Transverse colon (tissue), 4 donors: Measurements from ENCODE around the gene PLPPR3. TPM values are rescaled to one million over a fixed set of nuclear protein-coding genes. Genes with fewer than 3 reads are reported as not detected.

Experiments
- DNase-seq: peaks from one replicate; pipeline ENCODE4 v3.0.0-alpha.2; 2019
- H3K27ac ChIP-seq, 4 donors: fragments of 200-600 bp; sonication (generic); 2 replicates each; pipeline ENCODE4 v1.5.1; 2016 to 2018; ENCODE audit warnings: inconsistent platforms in 4 of 4
- H3K27me3 ChIP-seq: fragments of 200-600 bp; sonication (generic); 2 replicates; pipeline ENCODE4 v1.5.1; 2017; ENCODE audit warnings: inconsistent platforms
- H3K36me3 ChIP-seq, 4 donors: fragments of 200-600 bp; sonication (generic); 2 replicates each; pipeline ENCODE4 v1.5.1; 2017 to 2019; ENCODE audit warnings: inconsistent platforms in 4 of 4
- H3K4me1 ChIP-seq, 4 donors: fragments of 200-600 bp; sonication (generic); 2 replicates each; pipeline ENCODE4 v1.5.1; 2017 to 2020; ENCODE audit warnings: inconsistent platforms in 4 of 4
- H3K4me3 ChIP-seq, 4 donors: fragments of 200-600 bp; sonication (generic); 1 replicate in 1 of 4; 2 replicates in 3 of 4; pipeline versions ENCODE4 v1.5.1 to v1.6.1; 2017 to 2019; ENCODE audit warnings: inconsistent platforms in 4 of 4
- H3K9me3 ChIP-seq, 2 donors: fragments of 200-600 bp; sonication (generic); 2 replicates each; pipeline ENCODE4 v1.5.1; 2017 to 2019; ENCODE audit warnings: inconsistent platforms in 2 of 2
- CTCF ChIP-seq, 5 experiments: fragments of 200-600 bp in 3 of 5; fragments of 450-650 bp in 2 of 5; sonication (generic) in 3 of 5; IDR thresholded peaks; 1 replicate in 2 of 5; 2 replicates in 3 of 5; pipeline ENCODE4 v1.5.1; 2016 to 2017; ENCODE audit warnings: antibody characterized with exemption in 5 of 5, inconsistent platforms in 3 of 5, mild to moderate bottlenecking in 2 of 5, moderate library complexity in 1 of 5
- EP300 ChIP-seq: sonication (generic); formaldehyde crosslinking; IDR thresholded peaks from one replicate; pipeline ENCODE4 v1.6.1; 2017; ENCODE audit warnings: antibody characterized with exemption, low read depth
- POLR2A ChIP-seq: fragments of 450-650 bp; IDR thresholded peaks from one replicate; pipeline ENCODE4 v1.6.1; 2016; ENCODE audit warnings: antibody characterized with exemption, mild to moderate bottlenecking, moderate library complexity
- POLR2AphosphoS5 ChIP-seq, 3 donors: sonication (generic); formaldehyde crosslinking; IDR thresholded peaks; one replicate each; pipeline ENCODE4 v1.6.1; 2016; ENCODE audit warnings: antibody characterized with exemption in 3 of 3
- WGBS, 2 donors: methylation state at CpG; one replicate each; pipeline ENCODE4 v1.1.5; 2018; ENCODE audit warnings: low coverage in 1 of 2; 5-methylcytosine and 5-hydroxymethylcytosine counted together
- in situ Hi-C, 4 donors: fragments of 200-750 bp; cut with MboI; loops; one replicate each; pipeline versions ENCODE4 v1.15.0 to v1.15.1; 2017; ENCODE audit warnings: low sequenced_read_pairs in 3 of 4, low pct_ligation_motif_present in 1 of 4, low pct_unique_long_range_greater_than_20kb in 1 of 4
- intact Hi-C: fragments of 100-400 bp; cut with DNase I; formaldehyde crosslinking; loops from one replicate; pipeline ENCODE4 v1.15.1; 2023; ENCODE audit warnings: low total_unique reads
- total RNA-seq, 4 donors: library from RNA; depleted of rRNA; stranded (reverse); fragments of >200 nt; gene quantifications; one replicate each; pipeline ENCODE4 v1.1.0, GENCODE V29; 2016

PLPPR3 gene
- total RNA-seq, 4 donors from 2014 or later: not detected

GRCh38 chr19:801030-801860, 20.5 kb downstream of the PLPPR3 start:
- peak overlapping the region in 2 of 4 donors; percentile 97 to 99 for H3K4me3 ChIP-seq
- H3K4me1 ChIP-seq: peaks cover 39 to 54% (median 51%) of the 10 kb centered on the region in 4 donors
- in situ Hi-C loops: no loop called here
- WGBS, 2 donors: 37 to 52% methylated on average over 4 to 29 of the region's 29 CpGs
- no peak for TF ChIP-seq POLR2A
- TF ChIP-seq POLR2AphosphoS5 (IDR thresholded peaks at IDR 0.05): peak in 1 of 3 donors; percentile 18
- no peak for TF ChIP-seq CTCF (IDR thresholded peaks at IDR 0.05)
- no peak for TF ChIP-seq EP300
- H3K27me3 ChIP-seq: no peaks in the 10 kb centered on the region
- intact Hi-C loops: no loop called here
- H3K27ac ChIP-seq: peak overlapping the region; percentile 98 to 100 (median 100)
- DNase-seq: peak; percentile 60
- peaks cover 0 to 27% (median 22%) of the 10 kb centered on the region in 4 donors for H3K36me3 ChIP-seq
- no peaks in the 10 kb centered on the region for H3K9me3 ChIP-seq

- H3K27me3 ChIP-seq: no peaks in the 10 kb centered on the region
- DNase-seq: peak; percentile 61
- peaks cover 39 to 61% (median 55%) of the 10 kb centered on the region in 4 donors for H3K4me1 ChIP-seq
- H3K27ac ChIP-seq: peak overlapping the region; percentile 98 to 100 (median 100)
- 23 to 30% methylated on average over 3 to 17 of the region's 17 CpGs for WGBS, 2 donors
- H3K36me3 ChIP-seq: peaks cover 0 to 20% (median 16%) of the 10 kb centered on the region in 4 donors
- H3K4me3 ChIP-seq: peak overlapping the region in 2 of 4 donors; percentile 97 to 99
- intact Hi-C loops (no loop called here), in situ Hi-C loops (no loop called here)
- H3K9me3 ChIP-seq: no peaks in the 10 kb centered on the region
- TF ChIP-seq POLR2AphosphoS5 (IDR thresholded peaks at IDR 0.05) (peak in 1 of 3 donors; percentile 22), POLR2A (peak; percentile 14), EP300 (no peak), CTCF (IDR thresholded peaks at IDR 0.05) (no peak)
These were observed 21.3 kb downstream of the PLPPR3 start for GRCh38 chr19:800360-801029.

- peaks cover 0 to 7% (median 3%) of the 10 kb centered on the region in 4 donors for H3K36me3 ChIP-seq
- H3K27me3 ChIP-seq: no peaks in the 10 kb centered on the region
- peak overlapping the region; percentile 98 to 100 (median 100) for H3K27ac ChIP-seq
- peak; percentile 37 for DNase-seq
- H3K9me3 ChIP-seq: no peaks in the 10 kb centered on the region
- intact Hi-C loops (no loop called here), in situ Hi-C loops (no loop called here)
- peaks cover 39 to 62% (median 55%) of the 10 kb centered on the region in 4 donors for H3K4me1 ChIP-seq
- TF ChIP-seq CTCF (IDR thresholded peaks at IDR 0.05) (no peak), POLR2A (no peak), POLR2AphosphoS5 (IDR thresholded peaks at IDR 0.05) (no peak)
- 0 to 9% methylated on average over 2 to 28 of the region's 28 CpGs for WGBS, 2 donors
- peak overlapping the region; percentile 94 to 99 (median 96) for H3K4me3 ChIP-seq
These were observed 22.5 kb downstream of the PLPPR3 start for GRCh38 chr19:799076-799881.
